ENCODE measurements around the gene EXOSC1.
A peak's percentile ranks its signal among the peaks of the same experiment; 100 is the strongest.
"Not testable (repeated sequence)": the region's sequence is repeated elsewhere in the genome, so short reads cannot be mapped to it uniquely, and the experiment has no call there.

EXOSC1 gene

GRCh38 chr10:97445722-97446639 is at the start of gene EXOSC1, which contains the start of gene ZDHHC16:
TSS of gene EXOSC1 (minus strand) at chr10:97446006. CDS start at chr10:97445985, 21 bp downstream.
TSS of gene ZDHHC16 (plus strand) at chr10:97446175. CDS start at chr10:97451676, 5,501 bp downstream.
- peak; percentile 91 for DNase-seq

GRCh38 chr10:97494863-97495506 is 49.2 kb upstream of the EXOSC1 start:
- DNase-seq, result no peak

DNA sequence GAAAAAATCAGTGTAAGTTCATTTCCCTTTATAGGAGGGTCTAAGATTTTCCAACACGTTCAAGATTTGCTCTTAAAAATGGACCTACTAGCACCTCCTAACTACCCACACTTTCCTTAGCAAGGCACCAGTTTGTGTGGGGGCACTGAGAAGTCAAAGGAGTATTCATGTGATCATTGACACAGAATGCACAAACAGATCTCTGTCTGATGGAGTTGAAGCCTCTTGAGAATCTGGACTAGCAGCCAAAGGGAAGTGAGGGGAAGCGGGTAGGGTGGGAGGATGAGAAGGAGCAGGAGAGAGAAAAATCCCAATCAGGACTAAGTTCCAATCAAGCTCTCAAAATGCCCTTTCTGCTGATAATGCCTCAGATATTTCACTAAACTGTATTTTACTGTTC is 48.3 kb upstream of the EXOSC1 start:
- DNase-seq, result no peak

DNA sequence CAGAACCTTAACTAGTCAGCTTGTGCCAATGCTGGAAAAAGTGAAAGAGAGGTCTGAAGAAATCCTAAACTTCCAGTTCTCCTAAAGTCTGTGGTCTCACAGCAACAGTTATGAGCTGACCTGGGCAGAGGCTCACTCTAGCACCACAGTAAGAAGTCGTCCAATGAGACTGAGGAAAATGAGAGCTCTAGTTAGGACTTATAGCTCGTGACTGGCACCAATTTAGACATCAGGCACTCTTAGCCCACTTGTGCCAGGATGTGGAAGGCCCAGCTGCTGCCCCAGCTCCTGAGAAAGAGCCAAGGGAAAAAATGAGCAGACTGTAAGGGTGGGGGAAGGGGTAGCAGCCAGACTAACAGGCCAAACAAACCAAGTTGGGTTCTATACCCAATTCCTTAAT is 44.8 kb upstream of the EXOSC1 start:
- no peak for DNase-seq

DNA sequence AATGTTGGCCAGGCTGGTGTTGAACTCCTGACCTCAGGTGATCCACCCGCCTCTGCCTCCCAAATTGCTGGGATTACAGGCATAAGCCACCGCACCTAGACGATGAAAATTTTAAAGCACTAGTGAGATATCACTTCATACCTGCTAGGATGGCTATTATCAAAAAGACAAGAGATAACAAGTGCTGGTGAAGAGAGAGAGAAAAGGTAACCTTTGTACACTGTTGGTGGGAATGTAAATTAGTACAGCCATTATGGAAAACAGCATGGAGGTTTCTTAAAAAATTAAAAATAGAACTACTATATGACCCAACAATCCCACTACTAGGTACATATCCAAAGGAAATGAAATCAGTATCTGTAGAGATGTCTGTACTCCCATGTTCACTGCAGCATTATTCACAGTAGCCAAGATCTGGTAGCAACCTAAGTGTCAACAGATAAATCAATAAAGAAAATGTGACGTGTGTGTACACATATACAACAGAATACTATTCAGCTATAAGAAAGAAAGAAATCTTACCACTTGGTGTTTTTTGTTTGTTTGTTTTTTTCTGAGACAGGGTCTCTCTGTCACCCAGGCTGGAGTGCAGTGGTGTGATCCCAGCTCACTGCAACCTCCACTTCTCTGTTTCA is 40.0 kb upstream of the EXOSC1 start:
- DNase-seq, result no peak

DNA sequence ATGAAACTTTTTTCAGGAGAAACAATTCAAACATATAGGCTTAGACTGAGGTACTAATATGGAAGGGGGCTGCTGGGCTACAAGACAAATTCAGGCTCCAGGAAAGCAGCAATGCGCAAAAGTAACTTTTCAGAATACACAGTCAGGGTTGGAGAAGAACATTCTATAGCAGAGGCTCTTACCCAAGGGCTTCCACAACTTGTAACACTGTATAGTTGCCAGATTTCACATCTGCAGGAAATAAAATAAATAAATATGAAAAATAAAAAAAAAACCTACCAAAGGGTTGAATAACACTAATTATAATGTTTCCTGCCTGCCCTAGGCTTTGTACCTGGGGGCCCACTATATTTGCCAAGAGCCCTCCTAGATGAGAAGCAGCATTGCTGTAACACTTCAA is 38.1 kb upstream of the EXOSC1 start:
- no peak for DNase-seq

DNA sequence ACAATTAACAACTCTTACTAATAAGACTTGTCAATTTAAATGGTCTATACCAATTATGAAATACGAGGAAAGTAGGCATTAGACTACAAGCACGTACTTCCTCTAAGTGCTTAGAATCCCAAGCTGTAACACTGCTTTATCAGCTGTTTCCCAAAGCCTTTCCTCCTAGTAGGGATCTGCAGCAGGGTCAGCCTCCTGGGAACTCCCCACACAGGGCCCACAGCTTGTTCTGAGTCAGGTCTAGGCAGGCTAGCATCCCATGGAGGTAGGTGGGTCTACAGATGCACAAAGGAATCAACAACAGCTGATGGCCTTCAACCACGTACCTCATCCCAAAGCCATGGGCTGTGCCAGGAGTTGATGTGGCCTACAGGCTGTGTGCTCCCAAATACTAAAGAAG is 37.7 kb upstream of the EXOSC1 start:
- no peak for DNase-seq

DNA sequence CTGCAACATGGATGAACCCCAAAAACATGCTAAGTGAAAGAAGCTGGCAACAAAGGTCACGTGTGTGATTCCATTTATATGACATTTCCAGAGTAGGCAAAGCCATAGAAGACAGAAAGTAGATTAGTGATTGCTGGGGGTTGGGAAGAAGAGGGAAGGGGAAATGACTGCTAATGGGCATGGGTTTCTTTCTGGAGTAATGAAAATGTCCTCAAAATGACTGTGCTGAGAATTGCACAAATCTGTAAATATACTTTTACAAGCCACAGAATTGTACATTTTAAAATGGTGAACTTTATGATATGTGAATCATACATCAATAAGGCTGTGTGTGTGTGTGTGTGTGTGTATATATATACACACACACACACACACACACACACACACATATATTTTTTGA is 36.6 kb upstream of the EXOSC1 start:
- no peak for DNase-seq

DNA sequence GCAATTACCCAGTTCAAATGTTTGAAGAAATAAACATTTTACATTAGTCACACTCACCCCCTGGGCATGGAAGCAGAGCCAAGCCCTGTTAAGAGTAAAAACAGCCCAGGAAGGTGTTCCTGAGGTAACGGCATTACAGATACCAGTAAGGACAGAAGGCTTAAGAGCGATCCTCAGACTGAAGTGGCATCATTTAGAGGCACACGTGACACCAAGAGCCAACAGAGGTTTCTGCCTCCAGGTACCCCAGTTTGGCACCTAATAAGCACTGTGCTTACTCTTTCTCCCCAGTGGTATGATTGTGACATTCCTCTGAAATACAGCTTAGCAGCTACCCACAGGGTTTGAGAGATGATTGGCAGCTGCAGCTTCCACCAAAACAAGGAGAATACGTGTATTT is 35.3 kb upstream of the EXOSC1 start:
- no peak for DNase-seq

DNA sequence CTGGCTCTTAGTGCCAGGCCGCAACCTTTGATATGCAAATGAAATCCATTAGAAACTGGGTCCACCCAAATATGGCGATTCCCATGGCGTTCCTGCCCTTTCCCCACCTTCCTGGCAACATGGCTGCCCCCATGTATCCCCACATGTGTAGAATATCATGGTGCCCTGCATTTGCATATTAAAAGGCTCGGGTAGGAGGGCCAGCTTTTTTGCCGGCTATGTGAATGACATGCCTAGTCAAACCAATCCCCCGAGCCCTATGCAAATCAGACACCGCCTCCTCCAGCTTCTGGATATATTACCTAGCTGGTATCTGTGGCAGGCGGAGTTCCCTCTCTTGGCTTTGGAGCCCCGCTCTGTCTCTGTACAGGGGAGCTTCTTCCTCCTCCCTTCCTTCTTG is 34.1 kb upstream of the EXOSC1 start:
- no peak for DNase-seq

DNA sequence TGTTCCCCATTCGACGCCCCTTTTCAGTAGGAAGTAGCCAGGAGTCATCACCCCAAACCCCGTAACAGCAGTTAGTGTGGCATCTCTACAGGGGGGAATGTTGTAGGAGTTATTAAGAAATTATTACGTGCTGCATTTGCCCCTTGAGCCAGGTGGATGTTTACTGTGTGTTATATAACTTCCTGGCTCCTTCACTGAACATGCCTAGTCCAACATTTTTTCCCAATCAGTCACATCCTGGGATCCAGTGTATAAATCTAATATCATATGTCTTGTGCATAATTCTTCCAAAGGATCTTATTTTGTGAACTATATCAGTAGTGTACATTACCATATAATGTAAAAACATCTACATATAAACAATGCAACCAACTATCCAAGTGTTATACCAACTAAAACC is 33.6 kb upstream of the EXOSC1 start:
- DNase-seq, result not testable (repeated sequence)

GRCh38 chr10:97475936-97476594 is 30.3 kb upstream of the EXOSC1 start:
- DNase-seq, result no peak

DNA sequence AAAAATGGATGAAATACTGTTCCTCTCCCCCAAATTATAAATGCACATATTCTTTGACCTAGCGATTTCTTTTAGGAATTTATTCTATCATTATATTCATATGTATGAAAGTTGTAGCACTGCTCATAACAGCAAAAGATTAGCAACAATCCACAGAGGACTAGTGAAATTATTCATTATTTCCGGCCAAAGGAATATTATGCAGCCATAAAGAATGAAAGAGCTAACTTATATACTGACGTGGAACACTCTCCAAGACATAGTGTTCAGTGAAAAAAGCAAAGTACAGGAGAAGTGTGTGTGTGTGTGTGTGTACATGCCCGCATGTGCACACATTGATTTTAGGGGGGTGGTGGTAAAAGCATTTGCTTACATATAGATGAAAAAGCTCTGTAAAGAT is 29.1 kb upstream of the EXOSC1 start:
- no peak for DNase-seq

DNA sequence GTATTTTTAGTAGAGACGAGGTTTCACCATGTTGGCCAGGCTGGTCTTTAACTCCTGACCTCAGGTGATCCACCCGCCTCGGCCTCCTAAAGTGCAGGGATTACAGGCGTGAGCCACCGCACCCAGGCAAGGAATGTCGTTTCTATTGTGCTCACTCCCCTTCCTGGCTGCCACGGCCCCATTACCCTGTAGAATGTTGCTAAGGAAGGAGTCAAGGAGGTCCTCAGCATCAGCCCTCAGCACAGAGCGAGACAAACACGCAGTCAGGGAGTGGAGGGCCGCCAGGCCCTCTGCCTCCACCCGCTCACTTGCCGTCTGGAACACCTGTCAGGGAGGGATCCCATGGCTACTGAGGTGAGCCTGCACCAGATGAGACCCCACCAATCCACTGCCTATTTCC is 23.0 kb upstream of the EXOSC1 start:
- DNase-seq, result not testable (repeated sequence)

- no peak for DNase-seq
Observed at GRCh38 chr10:97468162-97468561, 22.4 kb upstream of the EXOSC1 start.

DNA sequence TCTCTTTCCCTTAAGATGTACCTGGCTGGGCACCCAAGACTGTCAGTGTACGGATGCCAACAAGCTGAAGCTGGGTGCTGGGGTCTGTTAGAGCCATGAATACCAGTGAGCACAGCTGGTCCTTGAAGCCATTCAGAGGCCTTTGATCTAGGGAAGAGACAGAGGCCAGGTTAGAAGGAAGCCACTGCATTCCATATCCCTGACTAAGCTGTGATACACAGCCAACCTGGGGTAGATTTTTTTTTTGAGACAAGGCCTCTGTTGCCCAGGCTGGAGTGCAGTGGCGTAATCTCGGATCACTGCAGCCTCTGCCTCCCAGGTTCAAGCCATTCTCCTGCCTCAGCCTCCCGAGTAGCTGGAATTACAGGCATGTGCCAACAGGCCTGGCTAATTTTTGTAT is 20.9 kb upstream of the EXOSC1 start:
- no peak for DNase-seq

- no peak for DNase-seq
Observed at GRCh38 chr10:97465982-97466381, 20.2 kb upstream of the EXOSC1 start.

DNA sequence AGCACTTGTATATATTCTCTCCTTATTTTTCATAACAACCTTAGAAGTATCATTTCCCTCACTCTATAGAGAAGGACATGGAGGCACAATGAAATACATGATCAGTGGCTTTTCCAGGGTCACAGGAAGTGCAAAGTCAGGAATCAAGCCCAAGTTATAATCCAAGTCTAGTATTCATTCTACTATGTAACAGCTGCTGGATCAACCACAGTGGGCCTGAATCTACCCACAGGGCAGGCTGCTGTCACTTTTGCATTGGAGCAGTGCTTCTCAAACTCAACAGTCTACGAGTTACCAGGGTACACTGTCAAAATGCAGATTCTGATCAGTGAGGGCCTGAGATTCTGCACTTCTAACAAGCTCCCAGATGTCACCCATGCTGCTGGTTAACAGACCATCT is 18.4 kb upstream of the EXOSC1 start:
- no peak for DNase-seq

DNA sequence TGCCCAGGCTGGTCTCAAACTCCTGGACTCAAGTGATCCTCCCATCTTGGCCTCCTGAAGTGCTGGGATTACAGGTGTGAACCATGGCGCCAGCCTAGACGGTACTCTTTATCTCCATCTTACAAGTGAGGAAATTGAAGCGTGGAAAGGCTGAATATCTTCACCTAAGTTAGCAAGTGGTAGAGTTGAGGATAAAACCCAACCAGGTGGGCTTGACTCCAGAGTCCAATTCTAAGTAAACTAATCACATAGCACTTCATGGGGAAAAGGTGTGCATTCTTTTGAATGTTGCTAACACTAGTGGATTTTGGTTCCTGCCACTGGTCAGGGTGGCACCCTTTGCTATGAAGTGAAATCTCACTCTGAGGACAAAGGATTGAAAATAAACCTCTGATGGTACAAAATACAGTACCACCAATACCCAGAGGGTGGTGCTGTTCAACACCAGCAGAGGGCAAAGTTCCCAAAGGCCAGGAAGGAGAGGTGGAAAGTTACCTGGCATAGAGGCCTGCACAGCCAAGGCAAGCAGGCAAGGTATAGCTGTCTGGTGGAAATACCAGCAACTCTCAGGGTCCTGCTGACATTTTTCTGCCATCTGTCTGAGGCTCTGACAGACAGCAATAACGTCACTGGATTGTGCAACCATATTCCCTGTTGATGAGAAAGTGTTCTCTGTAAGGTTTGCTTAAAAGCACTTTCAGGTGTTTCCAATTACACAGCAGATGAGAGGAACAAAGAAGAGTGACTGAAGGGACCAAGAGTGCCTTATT is 17.7 kb upstream of the EXOSC1 start:
- peak; percentile 38 for DNase-seq

GRCh38 chr10:97462309-97462708 is 16.5 kb upstream of the EXOSC1 start:
- DNase-seq, result no peak

- DNase-seq, result no peak
Observed at GRCh38 chr10:97459933-97460332, 14.1 kb upstream of the EXOSC1 start.

- DNase-seq, result no peak
Observed at GRCh38 chr10:97459111-97459510, 13.3 kb upstream of the EXOSC1 start.

DNA sequence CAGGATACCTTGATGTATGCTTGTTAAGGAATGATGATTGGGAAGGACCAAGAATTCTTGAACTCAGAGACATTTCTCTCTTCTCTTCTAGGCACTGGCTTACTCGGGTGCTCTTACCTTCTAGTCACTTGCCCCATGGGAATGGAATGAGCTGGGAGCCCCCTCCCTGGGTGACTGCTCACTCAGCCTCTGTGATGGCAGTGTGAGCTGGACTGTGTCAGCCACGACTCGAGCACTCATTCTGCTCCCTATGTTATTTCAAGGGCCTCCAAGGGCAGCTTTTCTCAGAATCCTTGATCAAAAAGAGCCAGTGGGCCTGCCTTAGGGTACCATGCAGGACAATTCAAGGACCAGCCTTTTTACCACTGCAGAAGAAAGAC is 10.9 kb upstream of the EXOSC1 start:
- no peak for DNase-seq
